Activated T-cell treated with anti-CD3 and anti-CD28 coated beads, Interleukin-2, amount 50 U/mL, for 24 hours (primary cell): Measurements from ENCODE around the gene TIAM1.

Experiments
- DNase-seq: peaks from one replicate; pipeline ENCODE4 v3.0.0-alpha.2; 2020
- H3K27ac Mint-ChIP-seq: 2 replicates; pipeline ENCODE4 v1.8.0; 2020; ENCODE audit warnings: mild to moderate bottlenecking, mixed read lengths
- H3K27me3 Mint-ChIP-seq: 2 replicates; pipeline ENCODE4 v1.8.0; 2020; ENCODE audit warnings: mixed read lengths
- H3K36me3 Mint-ChIP-seq: 2 replicates; pipeline ENCODE4 v1.8.0; 2020; ENCODE audit warnings: low read depth, mixed read lengths
- H3K4me1 Mint-ChIP-seq: 2 replicates; pipeline ENCODE4 v1.8.0; 2020; ENCODE audit warnings: low read depth, mixed read lengths
- H3K4me3 Mint-ChIP-seq: 2 replicates; pipeline ENCODE4 v1.8.0; 2020; ENCODE audit warnings: mild to moderate bottlenecking, moderate library complexity, mixed read lengths
- H3K9me3 Mint-ChIP-seq: 2 replicates; pipeline ENCODE4 v1.8.0; 2020; ENCODE audit warnings: mixed read lengths

TIAM1 gene

GRCh38 chr21:31194510-31195293 lies 149.4 kb downstream of the TIAM1 start:
- peaks cover 84% of the 10 kb centered on the region for H3K4me1 Mint-ChIP-seq
- no peaks in the 10 kb centered on the region for H3K9me3 Mint-ChIP-seq
- DNase-seq: no peak
- H3K27ac Mint-ChIP-seq: peak overlapping the region; percentile 93
- peak overlapping the region; percentile 69 for H3K4me3 Mint-ChIP-seq
- H3K27me3 Mint-ChIP-seq: no peaks in the 10 kb centered on the region
- peaks cover 81% of the 10 kb centered on the region for H3K36me3 Mint-ChIP-seq

- no peak overlapping the region for H3K4me3 Mint-ChIP-seq
- peak overlapping the region; percentile 93 for H3K27ac Mint-ChIP-seq
- peaks cover 82% of the 10 kb centered on the region for H3K36me3 Mint-ChIP-seq
- peaks cover 86% of the 10 kb centered on the region for H3K4me1 Mint-ChIP-seq
- DNase-seq: no peak
- no peaks in the 10 kb centered on the region for H3K9me3 Mint-ChIP-seq
- H3K27me3 Mint-ChIP-seq: no peaks in the 10 kb centered on the region
Observed at GRCh38 chr21:31193761-31194160, 150.3 kb downstream of the TIAM1 start.

GRCh38 chr21:31191553-31191952 lies 152.5 kb downstream of the TIAM1 start:
- Mint-ChIP-seq H3K27me3 (no peaks in the 10 kb centered on the region), H3K4me3 (peak overlapping the region; percentile 28), H3K4me1 (peaks cover 91% of the 10 kb centered on the region), H3K36me3 (peaks cover 87% of the 10 kb centered on the region), H3K27ac (peak overlapping the region; percentile 88), H3K9me3 (no peaks in the 10 kb centered on the region)
- DNase-seq: no peak

GRCh38 chr21:31190516-31190915 lies 153.5 kb downstream of the TIAM1 start:
- no peaks in the 10 kb centered on the region for H3K27me3 Mint-ChIP-seq
- H3K27ac Mint-ChIP-seq: peak overlapping the region; percentile 88
- DNase-seq: no peak
- H3K4me1 Mint-ChIP-seq: peaks cover 90% of the 10 kb centered on the region
- no peaks in the 10 kb centered on the region for H3K9me3 Mint-ChIP-seq
- peaks cover 88% of the 10 kb centered on the region for H3K36me3 Mint-ChIP-seq
- peak overlapping the region; percentile 28 for H3K4me3 Mint-ChIP-seq

- H3K27ac Mint-ChIP-seq: peak overlapping the region; percentile 93
- H3K4me3 Mint-ChIP-seq: peak overlapping the region; percentile 68
- peaks cover 79% of the 10 kb centered on the region for H3K36me3 Mint-ChIP-seq
- H3K4me1 Mint-ChIP-seq: peaks cover 87% of the 10 kb centered on the region
- no peaks in the 10 kb centered on the region for H3K9me3 Mint-ChIP-seq
- no peak for DNase-seq
- no peaks in the 10 kb centered on the region for H3K27me3 Mint-ChIP-seq
Observed at GRCh38 chr21:31187499-31187898, 156.6 kb downstream of the TIAM1 start.

- no peak for DNase-seq
- peak overlapping the region; percentile 93 for H3K27ac Mint-ChIP-seq
- H3K4me1 Mint-ChIP-seq: peaks cover 87% of the 10 kb centered on the region
- no peaks in the 10 kb centered on the region for H3K27me3 Mint-ChIP-seq
- peak overlapping the region; percentile 68 for H3K4me3 Mint-ChIP-seq
- peaks cover 79% of the 10 kb centered on the region for H3K36me3 Mint-ChIP-seq
- H3K9me3 Mint-ChIP-seq: no peaks in the 10 kb centered on the region
Observed at GRCh38 chr21:31186916-31187315, 157.1 kb downstream of the TIAM1 start.

- H3K4me1 Mint-ChIP-seq: peaks cover 86% of the 10 kb centered on the region
- peak overlapping the region; percentile 68 for H3K4me3 Mint-ChIP-seq
- DNase-seq: no peak
- peak overlapping the region; percentile 93 for H3K27ac Mint-ChIP-seq
- no peaks in the 10 kb centered on the region for H3K27me3 Mint-ChIP-seq
- H3K9me3 Mint-ChIP-seq: no peaks in the 10 kb centered on the region
- H3K36me3 Mint-ChIP-seq: peaks cover 78% of the 10 kb centered on the region
Observed at GRCh38 chr21:31185663-31186062, 158.4 kb downstream of the TIAM1 start.

- H3K4me1 Mint-ChIP-seq: peaks cover 86% of the 10 kb centered on the region
- no peaks in the 10 kb centered on the region for H3K9me3 Mint-ChIP-seq
- peak overlapping the region; percentile 71 for H3K4me3 Mint-ChIP-seq
Observed at GRCh38 chr21:31184876-31185275, 159.2 kb downstream of the TIAM1 start.

GRCh38 chr21:31184459-31184858 lies 159.6 kb downstream of the TIAM1 start:
- H3K36me3 Mint-ChIP-seq: peaks cover 77% of the 10 kb centered on the region

More at GRCh38 chr21:31184876-31185275, 159.2 kb downstream of the TIAM1 start:
- no peak for DNase-seq
- H3K36me3 Mint-ChIP-seq: peaks cover 80% of the 10 kb centered on the region
- peak overlapping the region; percentile 97 for H3K27ac Mint-ChIP-seq
- H3K27me3 Mint-ChIP-seq: no peaks in the 10 kb centered on the region

GRCh38 chr21:31182231-31183140 lies 161.6 kb downstream of the TIAM1 start:
- Mint-ChIP-seq H3K27me3 (no peaks in the 10 kb centered on the region), H3K36me3 (peaks cover 77% of the 10 kb centered on the region), H3K27ac (peak overlapping the region; percentile 99), H3K4me1 (peaks cover 78% of the 10 kb centered on the region), H3K4me3 (peak overlapping the region; percentile 90), H3K9me3 (no peaks in the 10 kb centered on the region)
- DNase-seq: peak; percentile 82

More at GRCh38 chr21:31184459-31184858, 159.6 kb downstream of the TIAM1 start:
- no peaks in the 10 kb centered on the region for H3K27me3 Mint-ChIP-seq
- H3K27ac Mint-ChIP-seq: peak overlapping the region; percentile 97
- peak overlapping the region; percentile 71 for H3K4me3 Mint-ChIP-seq
- DNase-seq: peak; percentile 79
- peaks cover 82% of the 10 kb centered on the region for H3K4me1 Mint-ChIP-seq
- no peaks in the 10 kb centered on the region for H3K9me3 Mint-ChIP-seq

GRCh38 chr21:31181082-31181750 lies 162.8 kb downstream of the TIAM1 start:
- peaks cover 79% of the 10 kb centered on the region for H3K4me1 Mint-ChIP-seq
- H3K4me3 Mint-ChIP-seq: peak overlapping the region; percentile 90
- peak overlapping the region; percentile 99 for H3K27ac Mint-ChIP-seq
- DNase-seq: peak; percentile 57
- H3K9me3 Mint-ChIP-seq: no peaks in the 10 kb centered on the region
- H3K36me3 Mint-ChIP-seq: peaks cover 78% of the 10 kb centered on the region
- no peaks in the 10 kb centered on the region for H3K27me3 Mint-ChIP-seq

GRCh38 chr21:31180256-31181081 lies 163.6 kb downstream of the TIAM1 start:
- H3K27ac Mint-ChIP-seq: peak overlapping the region; percentile 99
- H3K4me3 Mint-ChIP-seq: peak overlapping the region; percentile 90
- H3K4me1 Mint-ChIP-seq: peaks cover 80% of the 10 kb centered on the region
- H3K36me3 Mint-ChIP-seq: peaks cover 80% of the 10 kb centered on the region
- DNase-seq: no peak
- H3K27me3 Mint-ChIP-seq: no peaks in the 10 kb centered on the region
- no peaks in the 10 kb centered on the region for H3K9me3 Mint-ChIP-seq

- DNase-seq: no peak
- Mint-ChIP-seq H3K4me1 (peaks cover 80% of the 10 kb centered on the region), H3K27me3 (no peaks in the 10 kb centered on the region), H3K4me3 (peak overlapping the region; percentile 24), H3K27ac (peak overlapping the region; percentile 83), H3K36me3 (peaks cover 86% of the 10 kb centered on the region), H3K9me3 (no peaks in the 10 kb centered on the region)
Observed at GRCh38 chr21:31176725-31177124, 167.3 kb downstream of the TIAM1 start.
